Skeletal muscle tissue (tissue), 4 donors: ENCODE results near the gene COL21A1. TPM values are rescaled to one million over a fixed set of nuclear protein-coding genes. Genes with fewer than 3 reads are reported as not detected.
A peak's percentile ranks its signal among the peaks of the same experiment; 100 is the strongest.
"Not testable (repeated sequence)": the region's sequence is repeated elsewhere in the genome, so short reads cannot be mapped to it uniquely, and the experiment has no call there.

Experiments used
- H3K27ac ChIP-seq: one replicate; pipeline ENCODE4 v1.7.0; 2013; ENCODE audit warnings: mild to moderate bottlenecking, low read depth, low read length, inconsistent platforms
- H3K27me3 ChIP-seq, 3 donors: one replicate each; pipeline ENCODE4 v1.7.0; 2013; ENCODE audit warnings: low read length in 3 of 3; ENCODE audit not compliant: control insufficient read depth in 3 of 3, insufficient read depth in 3 of 3
- H3K36me3 ChIP-seq, 3 donors: one replicate each; pipeline ENCODE4 v1.7.0; 2013; ENCODE audit warnings: low read length in 3 of 3; ENCODE audit not compliant: control insufficient read depth in 3 of 3, insufficient read depth in 3 of 3
- H3K4me1 ChIP-seq, 3 donors: one replicate each; pipeline ENCODE4 v1.7.0; 2013; ENCODE audit warnings: low read length in 3 of 3, mild to moderate bottlenecking in 3 of 3; ENCODE audit not compliant: control insufficient read depth in 3 of 3, insufficient read depth in 3 of 3
- H3K4me3 ChIP-seq, 3 donors: one replicate each; pipeline ENCODE4 v1.7.0; 2013; ENCODE audit warnings: low read length in 3 of 3
- H3K9ac ChIP-seq, 3 donors: one replicate each; pipeline ENCODE4 v1.7.0; 2013; ENCODE audit warnings: low read length in 3 of 3, mild to moderate bottlenecking in 3 of 3, moderate library complexity in 2 of 3, low read depth in 1 of 3
- H3K9me3 ChIP-seq, 3 donors: one replicate each; pipeline ENCODE4 v1.7.0; 2013; ENCODE audit warnings: low read length in 3 of 3; ENCODE audit not compliant: control insufficient read depth in 3 of 3
- total RNA-seq: library from RNA; depleted of rRNA; stranded (reverse); fragments of >200 nt; gene quantifications from one replicate; pipeline ENCODE4 v1.2.3, GENCODE V29; 2014
- donor health status: Osteomylitis.

COL21A1 gene
- total RNA-seq, 1 donor from 2014 or later, result 91.3 TPM

DNA sequence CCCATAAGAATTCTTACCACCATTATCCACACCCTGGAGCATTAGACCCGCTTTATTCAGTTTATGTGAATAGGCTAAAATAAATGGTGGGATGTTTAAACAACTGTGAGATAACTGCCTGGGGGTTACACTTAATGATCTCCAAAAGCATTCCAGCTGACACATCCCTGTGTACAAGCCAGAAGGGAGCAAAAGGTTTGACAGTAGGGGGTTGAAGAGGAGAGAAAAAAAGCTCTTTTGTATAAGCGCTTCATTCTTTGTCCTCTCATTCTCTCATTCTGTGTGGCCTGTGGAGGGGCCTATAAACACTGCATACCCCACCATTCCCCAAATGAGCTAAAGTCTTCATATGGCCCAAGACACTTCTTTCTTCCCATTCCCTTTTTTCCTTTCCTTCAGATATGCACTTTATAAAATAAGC, 30.8 kb upstream of the COL21A1 start:
- Histone ChIP-seq H3K4me3 (no peak overlapping the region), H3K9me3 (no peaks in the 10 kb centered on the region), H3K27ac (no peak overlapping the region), H3K9ac (no peak overlapping the region), H3K36me3 (no peaks in the 10 kb centered on the region), H3K27me3 (no peaks in the 10 kb centered on the region), H3K4me1 (no peaks in the 10 kb centered on the region)

DNA sequence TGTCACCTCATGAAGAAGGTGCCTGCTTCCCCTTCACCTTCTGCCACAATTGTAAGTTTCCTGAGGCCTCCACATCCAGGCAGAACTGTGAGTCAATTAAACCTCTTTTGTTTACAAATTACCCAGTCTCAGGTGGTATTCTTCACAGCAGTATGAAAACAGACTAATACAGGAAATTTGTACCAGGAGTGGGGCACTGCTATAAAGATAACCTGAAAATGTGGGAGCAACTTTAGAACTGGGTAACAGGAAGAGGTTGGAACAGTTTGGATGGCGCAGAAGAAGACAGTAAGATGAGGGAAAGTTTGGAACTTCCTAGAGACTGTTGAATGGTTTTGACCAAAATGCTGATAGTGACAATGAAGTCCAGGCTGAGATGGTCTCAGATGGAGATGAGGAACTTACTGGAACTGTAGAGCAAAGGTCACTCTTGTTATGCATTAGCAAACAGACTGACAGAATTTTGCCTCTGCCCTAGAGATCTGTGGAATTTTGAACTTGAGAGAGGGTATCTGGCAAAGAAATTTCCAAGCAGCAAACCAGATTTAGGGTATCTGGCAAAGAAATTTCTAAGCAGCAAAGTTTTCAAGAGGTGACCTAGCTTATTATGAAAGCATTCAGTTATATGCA, 23.5 kb upstream of the COL21A1 start:
- no peak overlapping the region for H3K4me3 ChIP-seq

DNA sequence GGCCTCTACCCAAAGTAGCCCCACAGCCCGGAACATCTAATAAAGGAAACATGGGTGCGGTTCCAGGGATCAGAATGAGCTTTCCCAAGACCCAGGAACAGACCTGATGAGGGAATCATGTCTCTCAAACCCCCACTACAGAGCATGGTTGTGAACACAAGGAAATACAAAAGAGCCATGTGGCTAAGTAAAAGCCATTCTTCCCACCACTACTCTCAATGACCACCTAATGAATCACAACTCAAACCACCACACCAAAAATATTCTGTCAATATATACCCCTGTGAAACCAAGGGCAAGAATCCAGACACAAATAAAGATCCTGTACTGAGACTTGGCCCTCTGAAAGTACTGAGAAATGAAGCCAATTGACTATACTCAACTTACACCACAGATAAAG, 20.9 kb upstream of the COL21A1 start:
- H3K36me3 ChIP-seq, result no peaks in the 10 kb centered on the region
- no peaks in the 10 kb centered on the region for H3K27me3 ChIP-seq
- H3K9me3 ChIP-seq, result peaks cover 0 to 9% (median 0%) of the 10 kb centered on the region in 3 donors
- no peaks in the 10 kb centered on the region for H3K4me1 ChIP-seq
- no peak overlapping the region for H3K27ac ChIP-seq
- H3K4me3 ChIP-seq, result no peak overlapping the region
- H3K9ac ChIP-seq, result no peak overlapping the region

More for the DNA sequence above, 23.5 kb upstream of the COL21A1 start:
- Histone ChIP-seq H3K9me3 (peaks cover 0 to 9% (median 0%) of the 10 kb centered on the region in 3 donors), H3K27me3 (no peaks in the 10 kb centered on the region), H3K4me1 (no peaks in the 10 kb centered on the region), H3K27ac (no peak overlapping the region), H3K9ac (no peak overlapping the region), H3K36me3 (no peaks in the 10 kb centered on the region)

DNA sequence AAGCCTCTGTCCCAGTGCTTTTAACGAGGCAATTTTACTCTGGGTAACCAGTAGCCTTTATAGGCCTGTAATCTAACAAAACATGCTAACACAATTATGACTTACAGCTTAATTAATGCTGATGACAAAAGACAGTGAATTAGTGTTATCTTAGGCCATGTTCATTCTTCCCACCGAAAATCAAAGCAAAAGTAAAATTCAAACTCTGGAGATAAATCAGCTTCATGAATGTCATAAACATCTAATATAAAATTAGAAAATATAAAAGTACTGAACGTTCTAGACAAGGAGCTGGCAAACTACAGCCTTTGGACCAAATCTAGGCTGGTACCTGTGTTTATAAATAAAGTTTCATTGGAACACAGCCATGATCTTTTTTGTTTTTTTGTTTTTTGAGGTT, 18.6 kb upstream of the COL21A1 start:
- no peak overlapping the region for H3K9ac ChIP-seq
- H3K9me3 ChIP-seq, result peaks cover 0 to 9% (median 0%) of the 10 kb centered on the region in 3 donors
- no peak overlapping the region for H3K4me3 ChIP-seq
- no peak overlapping the region for H3K27ac ChIP-seq
- H3K4me1 ChIP-seq, result no peaks in the 10 kb centered on the region
- H3K27me3 ChIP-seq, result no peaks in the 10 kb centered on the region
- no peaks in the 10 kb centered on the region for H3K36me3 ChIP-seq

DNA sequence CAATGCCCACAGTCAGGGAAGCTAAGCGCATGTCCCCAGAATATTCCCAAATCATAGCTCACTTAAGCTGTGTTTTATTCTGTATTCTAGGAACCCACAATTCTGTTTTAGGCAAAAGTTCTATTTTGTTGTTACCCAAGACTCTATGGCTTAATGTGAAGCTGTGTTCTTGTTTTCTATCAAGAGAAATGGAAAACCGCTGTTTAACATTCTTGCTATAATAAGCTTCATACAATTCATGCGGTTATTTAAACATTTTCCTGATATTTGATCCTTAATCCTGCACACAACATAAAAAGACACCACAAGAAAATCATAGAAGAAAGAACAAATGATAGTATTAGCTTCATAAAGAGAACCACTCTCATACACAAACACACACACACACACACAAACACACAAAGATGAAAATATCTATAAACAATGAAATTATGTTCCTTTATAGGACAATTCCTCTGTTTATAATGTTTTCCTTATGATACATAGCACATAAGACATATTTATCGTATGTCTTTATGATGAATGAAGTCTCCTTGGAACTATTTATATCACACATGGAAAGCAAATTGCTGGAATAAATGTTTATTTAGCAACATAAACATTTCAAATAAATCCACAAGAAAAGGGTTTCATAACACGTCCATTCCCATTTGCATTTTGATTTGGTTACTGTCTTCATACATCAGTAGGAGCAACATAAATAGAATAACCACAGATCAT, 16.4 kb upstream of the COL21A1 start:
- H3K27ac ChIP-seq, result no peak overlapping the region
- no peaks in the 10 kb centered on the region for H3K27me3 ChIP-seq
- H3K36me3 ChIP-seq, result no peaks in the 10 kb centered on the region
- H3K9me3 ChIP-seq, result no peaks in the 10 kb centered on the region
- no peak overlapping the region for H3K9ac ChIP-seq
- no peak overlapping the region for H3K4me3 ChIP-seq
- H3K4me1 ChIP-seq, result no peaks in the 10 kb centered on the region

DNA sequence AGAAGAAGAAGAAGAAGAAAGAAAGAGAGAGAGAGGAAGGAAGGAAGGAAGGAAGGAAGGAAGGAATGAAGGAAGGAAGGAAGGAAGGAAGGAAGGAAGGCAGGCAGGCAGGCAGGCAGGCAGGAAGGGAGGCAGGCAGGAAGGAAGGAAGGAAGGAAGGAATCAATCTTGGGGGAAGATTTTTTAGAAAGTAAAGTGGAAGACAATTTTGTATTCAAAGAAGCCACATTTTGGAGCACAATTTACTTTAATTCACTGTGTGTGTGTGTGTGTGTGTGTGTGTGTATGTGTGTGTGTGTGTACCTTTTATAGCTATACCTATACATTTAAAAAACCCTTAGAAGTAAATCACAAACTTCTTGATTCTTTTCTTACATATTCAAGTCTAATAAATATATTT, 13.2 kb upstream of the COL21A1 start:
- H3K27me3 ChIP-seq, H3K36me3 ChIP-seq, H3K9me3 ChIP-seq, H3K4me1 ChIP-seq, H3K27ac ChIP-seq, H3K9ac ChIP-seq, H3K4me3 ChIP-seq: not testable (repeated sequence)

DNA sequence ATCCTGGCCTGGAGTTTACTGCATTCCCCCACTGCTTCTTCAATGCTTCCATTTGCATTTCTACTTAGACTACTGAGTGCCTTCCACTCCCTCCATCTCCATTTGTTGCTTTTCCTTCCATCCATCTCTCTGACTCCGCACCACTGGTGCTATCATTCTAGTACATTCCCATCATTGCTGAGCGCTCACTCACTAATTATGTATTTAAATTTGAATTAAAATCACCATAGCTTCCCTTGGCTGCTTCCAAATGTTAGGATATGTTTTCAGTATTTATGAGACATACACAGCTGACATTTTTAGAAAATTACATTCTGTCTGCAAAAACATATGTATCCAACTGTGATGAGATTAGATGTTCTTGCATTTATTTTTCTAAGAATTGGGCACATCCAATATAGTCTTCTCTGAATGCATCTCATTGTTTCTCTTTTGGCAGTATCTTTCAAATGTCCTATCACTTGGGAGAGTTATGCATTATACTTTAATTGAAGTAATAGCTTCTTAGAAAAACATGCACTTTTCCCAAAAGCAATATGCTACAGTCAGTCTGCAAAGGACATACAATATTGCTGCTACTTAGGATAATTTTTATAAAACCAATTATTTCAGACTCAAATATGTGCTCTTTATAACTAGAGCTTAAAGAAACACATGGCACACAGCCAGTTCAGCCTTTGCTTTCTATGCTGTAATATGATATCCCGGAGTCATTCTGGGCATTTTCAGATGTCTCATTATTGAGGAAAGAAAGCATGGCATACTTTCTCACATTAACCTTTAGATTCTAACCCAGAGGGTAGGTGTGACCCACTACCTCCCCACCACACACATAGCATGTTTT, 12.1 kb upstream of the COL21A1 start:
- H3K27me3 ChIP-seq, result no peaks in the 10 kb centered on the region
- H3K9me3 ChIP-seq, result no peaks in the 10 kb centered on the region
- no peak overlapping the region for H3K27ac ChIP-seq
- H3K9ac ChIP-seq, result no peak overlapping the region
- no peaks in the 10 kb centered on the region for H3K36me3 ChIP-seq
- no peak overlapping the region for H3K4me3 ChIP-seq
- no peaks in the 10 kb centered on the region for H3K4me1 ChIP-seq

DNA sequence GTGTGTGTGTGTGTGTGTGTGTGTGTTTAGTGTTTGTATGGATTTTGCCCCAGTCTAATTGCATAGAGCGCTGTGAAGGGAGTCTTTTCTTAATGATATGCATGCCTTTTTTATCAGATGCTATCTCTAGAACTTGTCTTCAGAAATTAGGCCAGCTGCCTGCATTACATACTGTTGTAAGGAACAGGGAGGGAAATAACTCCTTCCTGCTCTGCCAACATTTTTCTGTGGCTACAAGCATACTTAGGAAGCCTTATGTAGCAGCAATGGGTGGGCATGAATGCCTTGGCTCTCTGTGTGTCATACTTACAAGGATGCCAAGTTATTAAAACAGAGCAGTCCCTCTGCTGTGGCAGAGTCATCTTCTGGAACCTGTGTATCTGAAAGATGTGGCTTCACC, 8.0 kb upstream of the COL21A1 start:
- H3K9ac ChIP-seq, result no peak overlapping the region
- no peaks in the 10 kb centered on the region for H3K4me1 ChIP-seq
- no peak overlapping the region for H3K27ac ChIP-seq

DNA sequence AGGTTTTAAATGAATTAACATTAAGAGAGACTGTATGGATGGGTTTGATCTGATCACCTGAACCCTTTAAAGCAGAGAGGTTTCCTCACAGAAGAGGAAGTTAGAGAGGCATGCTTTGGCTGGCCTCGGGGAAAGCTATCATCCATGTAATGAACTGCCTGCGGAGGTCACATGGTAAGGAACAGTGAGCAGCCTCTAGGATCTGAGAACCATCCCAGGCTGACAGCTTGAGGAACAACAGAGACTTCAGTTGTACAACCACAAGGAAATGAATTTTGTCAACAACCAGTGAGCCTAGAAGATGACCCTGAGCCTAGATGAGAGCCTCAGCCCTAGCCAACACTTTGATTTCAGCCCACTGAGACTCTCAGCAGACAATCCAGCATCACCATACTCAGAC, 2.9 kb upstream of the COL21A1 start:
- no peak overlapping the region for H3K9ac ChIP-seq
- no peak overlapping the region for H3K27ac ChIP-seq
- H3K9me3 ChIP-seq, result no peaks in the 10 kb centered on the region
- no peaks in the 10 kb centered on the region for H3K36me3 ChIP-seq
- H3K27me3 ChIP-seq, result no peaks in the 10 kb centered on the region
- H3K4me3 ChIP-seq, result no peak overlapping the region
- H3K4me1 ChIP-seq, result peaks cover 10 to 19% (median 12%) of the 10 kb centered on the region in 3 donors

More for the DNA sequence above, 8.0 kb upstream of the COL21A1 start:
- no peaks in the 10 kb centered on the region for H3K9me3 ChIP-seq
- H3K36me3 ChIP-seq, result no peaks in the 10 kb centered on the region
- H3K4me3 ChIP-seq, result no peak overlapping the region
- no peaks in the 10 kb centered on the region for H3K27me3 ChIP-seq

DNA sequence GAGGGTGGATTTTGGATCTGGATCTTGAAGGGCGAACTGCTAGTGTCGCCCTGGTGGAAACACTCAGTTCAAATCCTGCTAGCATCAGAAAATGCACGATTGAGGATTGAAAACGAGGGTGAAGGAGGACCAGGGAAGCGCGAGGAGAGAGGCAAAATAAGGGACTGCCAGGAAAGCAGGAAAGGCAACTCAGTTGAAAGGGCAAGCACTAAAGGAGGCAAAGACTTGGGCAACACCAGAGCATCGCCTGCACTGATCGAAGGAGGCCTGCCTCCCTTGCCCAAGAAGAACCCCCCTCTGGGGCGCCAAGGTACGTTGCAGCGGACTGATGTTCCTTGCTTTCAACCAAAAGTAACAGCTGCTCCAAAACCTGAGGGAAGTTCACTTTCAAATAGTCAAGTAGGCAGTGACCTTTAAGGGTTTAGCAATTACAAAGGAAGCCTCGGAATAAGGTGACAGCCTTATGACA, 308 bp upstream of the COL21A1 start:
- Histone ChIP-seq H3K4me1 (peaks cover 10 to 19% (median 12%) of the 10 kb centered on the region in 3 donors), H3K9ac (peak overlapping the region; percentile 58 to 68 (median 59)), H3K36me3 (no peaks in the 10 kb centered on the region), H3K27me3 (no peaks in the 10 kb centered on the region), H3K27ac (no peak overlapping the region), H3K9me3 (no peaks in the 10 kb centered on the region), H3K4me3 (peak overlapping the region; percentile 74 to 77 (median 74))
